Measurements from ENCODE around the gene MPZL3.
"Not testable (repeated sequence)": the region's sequence is repeated elsewhere in the genome, so short reads cannot be mapped to it uniquely, and the experiment has no call there.

Gene MPZL3

GRCh38 chr11:118211006-118211405 lies 41.2 kb downstream of the MPZL3 start:
- DNase-seq: no peak

- no peak for DNase-seq
Observed at GRCh38 chr11:118210323-118210722, 41.8 kb downstream of the MPZL3 start.

GRCh38 chr11:118209033-118209432 lies 43.1 kb downstream of the MPZL3 start:
- no peak for DNase-seq

GRCh38 chr11:118207079-118207478 lies 45.1 kb downstream of the MPZL3 start:
- no peak for DNase-seq

- DNase-seq: peak; percentile 83
Observed at GRCh38 chr11:118206391-118207031, 45.7 kb downstream of the MPZL3 start.

GRCh38 chr11:118205606-118206378 lies 46.4 kb downstream of the MPZL3 start:
- DNase-seq: no peak

GRCh38 chr11:118202599-118203422 lies 49.4 kb downstream of the MPZL3 start:
- DNase-seq: no peak

GRCh38 chr11:118201966-118202365 lies 50.2 kb downstream of the MPZL3 start:
- DNase-seq: no peak

- DNase-seq: no peak
Observed at GRCh38 chr11:118200901-118201680, 51.1 kb downstream of the MPZL3 start.

- no peak for DNase-seq
Observed at GRCh38 chr11:118200497-118200896, 51.7 kb downstream of the MPZL3 start.

- no peak for DNase-seq
Observed at GRCh38 chr11:118199135-118199534, 53.0 kb downstream of the MPZL3 start.

- peak; percentile 86 for DNase-seq
Observed at GRCh38 chr11:118198370-118198769, 53.8 kb downstream of the MPZL3 start.

GRCh38 chr11:118194835-118195627 lies 57.1 kb downstream of the MPZL3 start:
- no peak for DNase-seq

- DNase-seq: no peak
Observed at GRCh38 chr11:118193910-118194566, 58.1 kb downstream of the MPZL3 start.

GRCh38 chr11:118192817-118193216 lies 59.3 kb downstream of the MPZL3 start:
- not testable (repeated sequence) for DNase-seq

- not testable (repeated sequence) for DNase-seq
Observed at GRCh38 chr11:118190942-118191506, 61.1 kb downstream of the MPZL3 start.

- DNase-seq: peak; percentile 63
Observed at GRCh38 chr11:118186346-118187107, 65.6 kb downstream of the MPZL3 start.

GRCh38 chr11:118184784-118185579 lies 67.2 kb downstream of the MPZL3 start:
- peak; percentile 62 for DNase-seq

GRCh38 chr11:118183691-118184090 lies 68.5 kb downstream of the MPZL3 start:
- DNase-seq: peak; percentile 63

Measured in suppressor macrophage treated with lipopolysaccharide for 4 hours (primary cell).